ENCODE results near the gene RPL36AL.

- TF ChIP-seq REST (IDR thresholded peaks at IDR 0.05; ENCODE audit: insufficient replicate concordance, low read depth) (no peak), CTCF (IDR thresholded peaks at IDR 0.05; ENCODE audit: insufficient read depth, low read length) (no peak), POLR2AphosphoS5 (IDR thresholded peaks at IDR 0.05; ENCODE audit: low read depth) (no peak), SPI1 (IDR thresholded peaks at IDR 0.05; ENCODE audit: borderline replicate concordance, low read depth) (no peak), GABPA (IDR thresholded peaks at IDR 0.05; ENCODE audit: low read depth) (no peak)
These were observed 51.1 kb downstream of the RPL36AL start for GRCh38 chr14:49569281-49569680.
